Hepatocyte (in vitro differentiated cells): ENCODE results near the gene XYLT1.

ENCODE experiments used
- CTCF ChIP-seq: fragments of 200-600 bp; sonication (generic); IDR thresholded peaks from 2 replicates; pipeline ENCODE4 v1.5.1; 2016; ENCODE audit warnings: antibody characterized with exemption, mild to moderate bottlenecking; ENCODE audit not compliant: poor library complexity
- EZH2 ChIP-seq: fragments of 200-600 bp; sonication (generic); IDR thresholded peaks from 2 replicates; pipeline ENCODE4 v1.6.1; 2016; ENCODE audit warnings: antibody characterized with exemption, mild to moderate bottlenecking, borderline replicate concordance
- EZH2phosphoT487 ChIP-seq: fragments of 200-600 bp; sonication (generic); IDR thresholded peaks from one replicate; pipeline ENCODE4 v1.6.1; 2018; ENCODE audit warnings: antibody characterized with exemption, mild to moderate bottlenecking, low read depth, moderate library complexity; ENCODE audit not compliant: unreplicated experiment, severe bottlenecking

DNA sequence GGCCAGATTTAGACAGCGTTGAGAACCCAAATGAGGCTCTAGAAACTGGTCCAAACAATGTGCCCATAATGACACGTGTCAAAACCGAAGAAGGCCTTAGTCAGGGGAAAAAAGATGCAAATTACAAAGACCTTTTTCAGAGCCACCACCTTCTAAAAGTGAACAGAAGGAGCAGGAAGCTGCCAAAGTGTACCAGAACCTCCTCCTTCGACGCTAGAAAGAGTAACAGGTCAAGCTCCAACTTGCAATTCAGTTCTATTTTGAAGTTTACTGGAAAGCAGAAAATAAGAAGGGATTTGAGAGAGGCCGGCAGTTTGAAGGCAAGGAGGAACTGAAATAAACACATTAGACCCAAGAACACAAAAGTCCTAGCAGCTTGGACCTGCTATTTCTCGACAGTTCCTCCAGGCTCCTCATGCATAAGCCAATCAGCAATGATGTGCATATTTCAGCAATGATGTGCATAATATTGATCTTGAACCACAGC lies 61.8 kb downstream of the XYLT1 start:
- no peak for TF ChIP-seq CTCF
- no peak for TF ChIP-seq EZH2
- no peak for TF ChIP-seq EZH2phosphoT487
